Gastrocnemius medialis (tissue), 4 donors: ENCODE data around the gene ITGB2.

Source experiments
- CTCF ChIP-seq, 5 experiments: fragments of 450-650 bp in 3 of 5; fragments of 200-600 bp in 2 of 5; sonication (generic) in 2 of 5; IDR thresholded peaks in 4 of 5; conservative IDR thresholded peaks in 1 of 5; 1 replicate in 4 of 5; 2 replicates in 1 of 5; pipeline ENCODE4 v1.5.1; 2016 to 2019; ENCODE audit warnings: antibody characterized with exemption in 5 of 5, mild to moderate bottlenecking in 3 of 5, moderate library complexity in 3 of 5
- POLR2A ChIP-seq, 2 donors: fragments of 450-650 bp; IDR thresholded peaks; one replicate each; pipeline ENCODE4 v1.6.1; 2017; ENCODE audit warnings: antibody characterized with exemption in 2 of 2, mild to moderate bottlenecking in 2 of 2, moderate library complexity in 2 of 2

- no peak for TF ChIP-seq POLR2A (IDR thresholded peaks at IDR 0.05)
- TF ChIP-seq CTCF (IDR thresholded peaks at IDR 0.05 in 4 of 5, conservative IDR thresholded peaks at IDR 0.05 in 1 of 5), result no peak
Measured at GRCh38 chr21:44842087-44842486, 78.6 kb downstream of the ITGB2 start.
